Measurements from ENCODE around the gene PAFAH1B1.

Gene PAFAH1B1

GRCh38 chr17:2701996-2702741, 108.7 kb downstream of the PAFAH1B1 start:
- peaks cover 4% of the 10 kb centered on the region for H3K4me1 ChIP-seq (ENCODE audit: insufficient read depth, low read length)
- no peaks in the 10 kb centered on the region for H3K9me3 ChIP-seq (ENCODE audit: low read length)
- no peak overlapping the region for H3K9ac ChIP-seq (ENCODE audit: low read length)
- H3K4me3 ChIP-seq (ENCODE audit: low read depth in 1 of 2, low read length in 2 of 2): no peak overlapping the region
- peaks cover 22% of the 10 kb centered on the region for H3K36me3 ChIP-seq (ENCODE audit: insufficient read depth, low read length)
- H3K27ac ChIP-seq (ENCODE audit: low read depth, low read length): peak overlapping the region; percentile 27
- H3K27me3 ChIP-seq (ENCODE audit: control insufficient read depth in 1 of 2, insufficient read depth in 2 of 2, low read length in 2 of 2): no peaks in the 10 kb centered on the region

GRCh38 chr17:2703181-2703580, 109.7 kb downstream of the PAFAH1B1 start:
- H3K9me3 ChIP-seq (ENCODE audit: low read length): no peaks in the 10 kb centered on the region
- no peaks in the 10 kb centered on the region for H3K27me3 ChIP-seq (ENCODE audit: control insufficient read depth in 1 of 2, insufficient read depth in 2 of 2, low read length in 2 of 2)
- H3K4me1 ChIP-seq (ENCODE audit: insufficient read depth, low read length): peaks cover 14% of the 10 kb centered on the region
- peaks cover 22% of the 10 kb centered on the region for H3K36me3 ChIP-seq (ENCODE audit: insufficient read depth, low read length)
- H3K9ac ChIP-seq (ENCODE audit: low read length): no peak overlapping the region
- no peak overlapping the region for H3K4me3 ChIP-seq (ENCODE audit: low read depth in 1 of 2, low read length in 2 of 2)
- H3K27ac ChIP-seq (ENCODE audit: low read depth, low read length): no peak overlapping the region

GRCh38 chr17:2703606-2704005, 110.2 kb downstream of the PAFAH1B1 start:
- H3K27ac ChIP-seq (ENCODE audit: low read depth, low read length): no peak overlapping the region
- H3K4me1 ChIP-seq (ENCODE audit: insufficient read depth, low read length): peaks cover 18% of the 10 kb centered on the region

GRCh38 chr17:2704031-2704889, 110.8 kb downstream of the PAFAH1B1 start:
- Histone ChIP-seq H3K27me3 (ENCODE audit: control insufficient read depth in 1 of 2, insufficient read depth in 2 of 2, low read length in 2 of 2) (no peaks in the 10 kb centered on the region), H3K27ac (ENCODE audit: low read depth, low read length) (no peak overlapping the region), H3K4me3 (ENCODE audit: low read depth in 1 of 2, low read length in 2 of 2) (no peak overlapping the region), H3K9ac (ENCODE audit: low read length) (no peak overlapping the region), H3K4me1 (ENCODE audit: insufficient read depth, low read length) (peaks cover 25% of the 10 kb centered on the region), H3K36me3 (ENCODE audit: insufficient read depth, low read length) (peaks cover 16% of the 10 kb centered on the region), H3K9me3 (ENCODE audit: low read length) (no peaks in the 10 kb centered on the region)

More at GRCh38 chr17:2703606-2704005, 110.2 kb downstream of the PAFAH1B1 start:
- Histone ChIP-seq H3K9me3 (ENCODE audit: low read length) (no peaks in the 10 kb centered on the region), H3K4me3 (ENCODE audit: low read depth in 1 of 2, low read length in 2 of 2) (no peak overlapping the region), H3K27me3 (ENCODE audit: control insufficient read depth in 1 of 2, insufficient read depth in 2 of 2, low read length in 2 of 2) (no peaks in the 10 kb centered on the region), H3K36me3 (ENCODE audit: insufficient read depth, low read length) (peaks cover 22% of the 10 kb centered on the region), H3K9ac (ENCODE audit: low read length) (no peak overlapping the region)

GRCh38 chr17:2704890-2705248, 111.4 kb downstream of the PAFAH1B1 start:
- Histone ChIP-seq H3K9ac (ENCODE audit: low read length) (no peak overlapping the region), H3K4me1 (ENCODE audit: insufficient read depth, low read length) (peaks cover 31% of the 10 kb centered on the region), H3K36me3 (ENCODE audit: insufficient read depth, low read length) (peaks cover 16% of the 10 kb centered on the region), H3K9me3 (ENCODE audit: low read length) (no peaks in the 10 kb centered on the region), H3K4me3 (ENCODE audit: low read depth in 1 of 2, low read length in 2 of 2) (no peak overlapping the region), H3K27ac (ENCODE audit: low read depth, low read length) (no peak overlapping the region), H3K27me3 (ENCODE audit: control insufficient read depth in 1 of 2, insufficient read depth in 2 of 2, low read length in 2 of 2) (no peaks in the 10 kb centered on the region)

- peaks cover 16% of the 10 kb centered on the region for H3K36me3 ChIP-seq (ENCODE audit: insufficient read depth, low read length)
- H3K27ac ChIP-seq (ENCODE audit: low read depth, low read length): no peak overlapping the region
- H3K4me1 ChIP-seq (ENCODE audit: insufficient read depth, low read length): peaks cover 35% of the 10 kb centered on the region
- H3K4me3 ChIP-seq (ENCODE audit: low read depth in 1 of 2, low read length in 2 of 2): no peak overlapping the region
- H3K9me3 ChIP-seq (ENCODE audit: low read length): no peaks in the 10 kb centered on the region
- H3K9ac ChIP-seq (ENCODE audit: low read length): no peak overlapping the region
- H3K27me3 ChIP-seq (ENCODE audit: control insufficient read depth in 1 of 2, insufficient read depth in 2 of 2, low read length in 2 of 2): no peaks in the 10 kb centered on the region
These were observed 111.8 kb downstream of the PAFAH1B1 start for GRCh38 chr17:2705263-2705662.

GRCh38 chr17:2705888-2706795, 112.7 kb downstream of the PAFAH1B1 start:
- Histone ChIP-seq H3K9me3 (ENCODE audit: low read length) (no peaks in the 10 kb centered on the region), H3K4me3 (ENCODE audit: low read depth in 1 of 2, low read length in 2 of 2) (no peak overlapping the region), H3K27me3 (ENCODE audit: control insufficient read depth in 1 of 2, insufficient read depth in 2 of 2, low read length in 2 of 2) (no peaks in the 10 kb centered on the region), H3K27ac (ENCODE audit: low read depth, low read length) (no peak overlapping the region), H3K36me3 (ENCODE audit: insufficient read depth, low read length) (peaks cover 15% of the 10 kb centered on the region), H3K4me1 (ENCODE audit: insufficient read depth, low read length) (peaks cover 39% of the 10 kb centered on the region), H3K9ac (ENCODE audit: low read length) (no peak overlapping the region)

GRCh38 chr17:2706911-2707510, 113.6 kb downstream of the PAFAH1B1 start:
- Histone ChIP-seq H3K27me3 (ENCODE audit: control insufficient read depth in 1 of 2, insufficient read depth in 2 of 2, low read length in 2 of 2) (no peaks in the 10 kb centered on the region), H3K27ac (ENCODE audit: low read depth, low read length) (no peak overlapping the region), H3K4me3 (ENCODE audit: low read depth in 1 of 2, low read length in 2 of 2) (no peak overlapping the region), H3K36me3 (ENCODE audit: insufficient read depth, low read length) (peaks cover 9% of the 10 kb centered on the region), H3K4me1 (ENCODE audit: insufficient read depth, low read length) (peaks cover 39% of the 10 kb centered on the region), H3K9ac (ENCODE audit: low read length) (no peak overlapping the region), H3K9me3 (ENCODE audit: low read length) (no peaks in the 10 kb centered on the region)

GRCh38 chr17:2707721-2708584, 114.5 kb downstream of the PAFAH1B1 start:
- no peaks in the 10 kb centered on the region for H3K36me3 ChIP-seq (ENCODE audit: insufficient read depth, low read length)
- no peak overlapping the region for H3K9ac ChIP-seq (ENCODE audit: low read length)
- peak overlapping the region; percentile 6 for H3K27ac ChIP-seq (ENCODE audit: low read depth, low read length)
- H3K4me3 ChIP-seq (ENCODE audit: low read depth in 1 of 2, low read length in 2 of 2): no peak overlapping the region
- peaks cover 46% of the 10 kb centered on the region for H3K4me1 ChIP-seq (ENCODE audit: insufficient read depth, low read length)
- H3K9me3 ChIP-seq (ENCODE audit: low read length): no peaks in the 10 kb centered on the region
- no peaks in the 10 kb centered on the region for H3K27me3 ChIP-seq (ENCODE audit: control insufficient read depth in 1 of 2, insufficient read depth in 2 of 2, low read length in 2 of 2)

- Histone ChIP-seq H3K9ac (ENCODE audit: low read length) (no peak overlapping the region), H3K36me3 (ENCODE audit: insufficient read depth, low read length) (no peaks in the 10 kb centered on the region), H3K9me3 (ENCODE audit: low read length) (no peaks in the 10 kb centered on the region), H3K27ac (ENCODE audit: low read depth, low read length) (no peak overlapping the region), H3K27me3 (ENCODE audit: control insufficient read depth in 1 of 2, insufficient read depth in 2 of 2, low read length in 2 of 2) (no peaks in the 10 kb centered on the region), H3K4me3 (ENCODE audit: low read depth in 1 of 2, low read length in 2 of 2) (no peak overlapping the region), H3K4me1 (ENCODE audit: insufficient read depth, low read length) (peaks cover 47% of the 10 kb centered on the region)
These were observed 115.2 kb downstream of the PAFAH1B1 start for GRCh38 chr17:2708585-2709182.
